ES-I3 (cell line): Measurements from ENCODE around the gene USF3.

Experiments used
- H3K36me3 ChIP-seq: 2 replicates; pipeline ENCODE4 v1.6.1; 2013; ENCODE audit warnings: mild to moderate bottlenecking, low read length, control low read depth, moderate library complexity; ENCODE audit not compliant: insufficient read depth
- H3K4me1 ChIP-seq: 2 replicates; pipeline ENCODE4 v1.6.1; 2013; ENCODE audit warnings: mild to moderate bottlenecking, control low read depth, low read length; ENCODE audit not compliant: insufficient read depth
- H3K9ac ChIP-seq: 2 replicates; pipeline ENCODE4 v1.6.1; 2013; ENCODE audit warnings: low read depth, mild to moderate bottlenecking, low read length, moderate library complexity
- H3K9me3 ChIP-seq: 2 replicates; pipeline ENCODE4 v1.6.1; 2013; ENCODE audit warnings: mild to moderate bottlenecking, low read length, moderate library complexity; ENCODE audit not compliant: control insufficient read depth, insufficient read depth

The USF3 gene

DNA sequence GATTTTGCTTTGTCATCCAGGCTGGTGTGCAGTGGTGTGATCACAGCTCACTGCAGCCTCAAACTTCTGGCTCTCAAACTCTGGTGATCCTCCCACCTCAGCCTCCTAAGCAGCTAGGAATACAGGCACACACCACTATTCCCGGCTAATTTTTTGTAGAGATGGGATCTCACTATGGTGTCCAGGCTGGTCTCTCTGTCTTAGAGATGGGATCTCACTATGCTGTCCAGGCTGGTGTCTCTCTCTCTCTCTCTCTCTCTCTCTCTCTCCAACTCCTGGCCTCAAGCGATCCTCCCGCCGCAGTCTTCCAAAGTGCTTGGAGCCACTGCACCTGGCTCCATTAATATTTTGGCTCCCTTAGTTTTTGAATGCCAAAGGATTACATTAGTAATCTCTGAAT, 17.7 kb downstream of the USF3 start:
- Histone ChIP-seq H3K9ac (no peak overlapping the region), H3K36me3 (no peaks in the 10 kb centered on the region; the same call in 1 of the 2 replicates), H3K4me1 (0 out of 2 replicates have a peak, but pooled peaks cover 10% of the 10 kb centered on the region), H3K9me3 (no peaks in the 10 kb centered on the region)

- Histone ChIP-seq H3K36me3 (no peaks in the 10 kb centered on the region; the same call in 1 of the 2 replicates), H3K4me1 (0 out of 2 replicates have a peak, but pooled peaks cover 10% of the 10 kb centered on the region), H3K9me3 (no peaks in the 10 kb centered on the region), H3K9ac (peak overlapping the region; percentile 32; the same call in 1 of the 2 replicates)
Observed at GRCh38 chr3:113677737-113678136, 18.7 kb downstream of the USF3 start.

GRCh38 chr3:113676261-113676660, 20.2 kb downstream of the USF3 start:
- Histone ChIP-seq H3K36me3 (no peaks in the 10 kb centered on the region; the same call in 1 of the 2 replicates), H3K4me1 (0 out of 2 replicates have a peak, but pooled peaks cover 10% of the 10 kb centered on the region), H3K9me3 (no peaks in the 10 kb centered on the region), H3K9ac (no peak overlapping the region)

- Histone ChIP-seq H3K4me1 (0 out of 2 replicates have a peak, but pooled peaks cover 10% of the 10 kb centered on the region), H3K9me3 (no peaks in the 10 kb centered on the region), H3K36me3 (no peaks in the 10 kb centered on the region; the same call in 1 of the 2 replicates), H3K9ac (no peak overlapping the region)
Observed at GRCh38 chr3:113673593-113673992, 22.8 kb downstream of the USF3 start.

DNA sequence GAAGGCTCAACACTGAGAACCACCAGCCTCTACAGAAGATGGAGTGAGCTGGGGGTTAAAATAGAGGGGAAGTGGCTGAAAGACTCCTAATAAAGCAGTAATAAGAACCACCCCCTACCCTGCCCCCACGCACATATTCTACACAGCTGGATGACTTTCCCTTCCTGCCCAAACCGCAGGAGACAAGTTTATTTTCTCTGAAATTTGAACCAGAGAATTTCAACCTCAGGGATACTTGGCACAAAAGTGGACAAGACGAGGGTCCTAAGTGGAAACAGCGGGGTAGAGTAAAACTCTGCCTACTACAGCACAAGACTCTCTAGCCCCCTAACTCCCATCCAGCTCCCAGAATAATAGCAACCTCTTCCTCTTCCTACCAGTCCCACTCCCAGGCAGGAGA, 28.4 kb downstream of the USF3 start:
- Histone ChIP-seq H3K9ac (no peak overlapping the region), H3K4me1 (peaks cover 8% of the 10 kb centered on the region; the same call in 1 of the 2 replicates), H3K36me3 (no peaks in the 10 kb centered on the region), H3K9me3 (no peaks in the 10 kb centered on the region)

- H3K9me3 ChIP-seq: no peaks in the 10 kb centered on the region
- peaks cover 3% of the 10 kb centered on the region for H3K36me3 ChIP-seq
- no peak overlapping the region for H3K9ac ChIP-seq
- H3K4me1 ChIP-seq: peaks cover 8% of the 10 kb centered on the region; the same call in 1 of the 2 replicates
Observed at GRCh38 chr3:113664523-113665094, 31.8 kb downstream of the USF3 start.

GRCh38 chr3:113663761-113664160, 32.7 kb downstream of the USF3 start:
- no peaks in the 10 kb centered on the region for H3K9me3 ChIP-seq
- H3K4me1 ChIP-seq: peaks cover 8% of the 10 kb centered on the region; the same call in 1 of the 2 replicates
- no peak overlapping the region for H3K9ac ChIP-seq
- peaks cover 10% of the 10 kb centered on the region for H3K36me3 ChIP-seq

DNA sequence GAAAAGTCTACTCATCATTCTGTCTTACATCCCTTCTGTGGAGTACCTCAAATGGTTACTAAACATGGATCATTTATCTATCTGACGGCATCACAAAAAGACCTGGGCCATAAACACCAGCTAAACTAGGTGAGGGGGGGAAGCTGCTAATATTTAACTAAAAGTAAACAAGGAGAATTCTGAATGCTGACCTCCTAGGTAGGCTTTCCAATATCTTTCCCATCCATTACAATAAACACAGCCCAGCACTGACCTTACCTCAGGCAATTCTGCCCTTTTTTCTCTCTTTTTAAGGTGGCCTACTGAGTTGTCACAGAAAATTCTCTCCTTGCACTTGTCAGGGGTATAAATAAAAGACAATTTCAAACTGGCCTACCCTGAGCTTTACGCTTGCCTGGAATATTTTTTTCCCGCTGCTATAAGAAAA, 33.1 kb downstream of the USF3 start:
- Histone ChIP-seq H3K9me3 (no peaks in the 10 kb centered on the region), H3K36me3 (peaks cover 10% of the 10 kb centered on the region), H3K4me1 (peaks cover 7% of the 10 kb centered on the region; the same call in 1 of the 2 replicates), H3K9ac (no peak overlapping the region)

GRCh38 chr3:113662824-113663223, 33.6 kb downstream of the USF3 start:
- Histone ChIP-seq H3K4me1 (peaks cover 1% of the 10 kb centered on the region; the same call in 1 of the 2 replicates), H3K9ac (no peak overlapping the region), H3K9me3 (no peaks in the 10 kb centered on the region), H3K36me3 (peaks cover 10% of the 10 kb centered on the region)

DNA sequence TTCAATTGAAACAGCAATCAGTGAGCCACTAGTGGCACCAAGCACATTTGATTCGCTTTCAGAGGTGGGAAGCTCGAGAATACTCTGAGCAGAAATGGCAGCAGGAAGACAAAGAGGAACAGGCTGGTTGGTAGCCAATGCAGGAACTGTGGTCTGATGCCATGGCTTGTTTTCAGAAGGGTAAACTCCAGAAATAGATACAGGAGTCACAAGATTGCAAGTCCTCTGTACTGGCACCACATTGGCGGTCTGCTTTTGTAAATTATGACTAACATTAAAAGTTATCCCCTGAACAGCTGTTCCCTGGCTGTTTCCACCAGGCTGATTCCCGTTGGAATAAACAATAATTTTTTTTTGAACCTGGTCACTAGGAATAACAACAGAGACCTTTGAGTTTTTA, 35.5 kb downstream of the USF3 start:
- no peak overlapping the region for H3K9ac ChIP-seq
- no peaks in the 10 kb centered on the region for H3K4me1 ChIP-seq
- H3K36me3 ChIP-seq: peaks cover 10% of the 10 kb centered on the region
- no peaks in the 10 kb centered on the region for H3K9me3 ChIP-seq

- Histone ChIP-seq H3K36me3 (peaks cover 10% of the 10 kb centered on the region), H3K9me3 (no peaks in the 10 kb centered on the region), H3K9ac (no peak overlapping the region), H3K4me1 (no peaks in the 10 kb centered on the region)
Observed at GRCh38 chr3:113660458-113660857, 36.0 kb downstream of the USF3 start.

DNA sequence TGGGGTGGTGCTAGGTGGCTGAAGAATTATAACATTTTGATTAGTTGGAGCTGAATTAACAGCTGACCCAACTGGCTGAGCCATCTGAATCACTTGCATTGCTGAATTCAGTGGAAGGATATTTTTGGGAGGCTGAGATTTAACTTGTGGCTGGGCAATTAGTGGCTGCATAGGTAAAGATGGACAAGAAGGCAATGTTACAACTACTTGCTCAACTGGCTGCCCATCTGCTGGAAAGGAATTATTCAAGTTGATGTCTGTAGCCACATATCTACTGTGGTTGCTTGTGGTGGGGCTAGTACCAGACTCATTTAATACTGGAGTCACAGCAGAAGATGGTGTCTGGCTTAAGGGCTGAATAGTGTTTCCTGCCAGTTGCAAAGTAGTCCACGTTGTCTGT, 36.4 kb downstream of the USF3 start:
- no peaks in the 10 kb centered on the region for H3K9me3 ChIP-seq
- no peaks in the 10 kb centered on the region for H3K4me1 ChIP-seq
- H3K9ac ChIP-seq: no peak overlapping the region
- peaks cover 10% of the 10 kb centered on the region for H3K36me3 ChIP-seq

- Histone ChIP-seq H3K36me3 (peaks cover 10% of the 10 kb centered on the region), H3K4me1 (no peaks in the 10 kb centered on the region), H3K9me3 (no peaks in the 10 kb centered on the region)
Observed at GRCh38 chr3:113659101-113659541, 37.3 kb downstream of the USF3 start.

DNA sequence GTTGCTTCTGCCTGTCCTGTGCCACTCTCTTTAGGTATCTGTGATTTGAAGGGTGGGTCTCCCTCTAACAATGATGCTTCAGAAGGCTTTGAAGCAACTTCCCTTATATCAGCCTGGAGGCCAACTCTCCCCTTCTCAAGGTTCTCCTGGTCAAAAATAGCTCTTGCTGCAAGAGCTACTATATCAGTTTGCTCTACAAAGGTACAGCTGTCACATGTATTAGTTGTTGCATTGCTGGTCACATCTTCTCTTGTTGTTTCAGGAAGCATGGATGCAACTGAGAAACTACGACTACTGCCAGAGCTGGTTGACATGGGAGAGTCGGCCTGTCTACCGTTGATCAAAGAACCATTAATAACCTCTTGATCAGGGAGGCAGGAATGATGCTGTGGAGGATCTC, 38.3 kb downstream of the USF3 start:
- Histone ChIP-seq H3K9ac (no peak overlapping the region), H3K4me1 (no peaks in the 10 kb centered on the region), H3K9me3 (no peaks in the 10 kb centered on the region), H3K36me3 (peaks cover 10% of the 10 kb centered on the region)

More at GRCh38 chr3:113659101-113659541, 37.3 kb downstream of the USF3 start:
- H3K9ac ChIP-seq: no peak overlapping the region

DNA sequence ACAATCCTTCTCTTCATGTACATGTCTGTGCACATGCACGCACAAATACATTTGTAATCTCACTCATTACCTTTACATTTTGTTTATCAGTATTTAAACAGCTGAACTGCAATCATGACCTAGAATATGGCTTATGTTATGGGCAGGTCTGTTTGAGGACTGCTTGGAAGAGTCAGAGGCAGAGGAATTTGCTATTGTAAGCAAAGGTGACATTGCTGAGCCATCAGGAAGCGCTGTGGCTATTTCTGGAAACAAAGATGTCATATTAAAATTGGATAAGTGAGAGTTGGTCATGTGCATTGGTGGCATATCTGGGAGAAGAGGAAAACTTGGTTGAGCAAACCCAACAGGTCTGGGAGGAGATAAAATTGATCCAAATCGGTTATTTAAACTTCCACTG, 41.6 kb downstream of the USF3 start:
- Histone ChIP-seq H3K9me3 (no peaks in the 10 kb centered on the region), H3K4me1 (peaks cover 6% of the 10 kb centered on the region; the same call in 1 of the 2 replicates), H3K36me3 (peaks cover 7% of the 10 kb centered on the region), H3K9ac (no peak overlapping the region)
